ENCODE results near the gene BTBD2.

BTBD2 gene

DNA sequence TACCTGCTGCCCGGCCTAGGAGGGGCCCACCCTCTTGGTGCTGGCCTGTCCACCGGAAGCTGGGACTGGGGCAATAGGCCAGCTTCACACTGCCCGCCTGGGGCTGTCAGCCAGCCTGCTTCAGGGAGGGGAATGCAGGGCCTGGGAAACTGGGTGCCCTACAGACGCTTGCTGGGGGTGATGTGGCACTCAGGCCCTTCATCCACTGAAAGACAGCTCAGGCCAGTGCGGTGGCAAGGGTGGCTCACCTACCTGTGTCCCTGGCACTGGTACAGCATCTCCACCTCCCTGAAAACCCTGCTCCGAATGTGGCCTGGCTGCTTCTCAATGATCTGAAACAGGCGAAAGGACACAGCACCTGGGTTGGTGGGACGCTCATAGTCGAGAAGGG lies 27.7 kb upstream of the BTBD2 start:
- DNase-seq (ENCODE audit: low read depth) = peak; percentile 21
- peak overlapping the region; percentile 0; the same call in 1 of the 2 replicates for H3K4me3 ChIP-seq (ENCODE audit: low read depth, low read length)
- TF ChIP-seq, protein P1, sequence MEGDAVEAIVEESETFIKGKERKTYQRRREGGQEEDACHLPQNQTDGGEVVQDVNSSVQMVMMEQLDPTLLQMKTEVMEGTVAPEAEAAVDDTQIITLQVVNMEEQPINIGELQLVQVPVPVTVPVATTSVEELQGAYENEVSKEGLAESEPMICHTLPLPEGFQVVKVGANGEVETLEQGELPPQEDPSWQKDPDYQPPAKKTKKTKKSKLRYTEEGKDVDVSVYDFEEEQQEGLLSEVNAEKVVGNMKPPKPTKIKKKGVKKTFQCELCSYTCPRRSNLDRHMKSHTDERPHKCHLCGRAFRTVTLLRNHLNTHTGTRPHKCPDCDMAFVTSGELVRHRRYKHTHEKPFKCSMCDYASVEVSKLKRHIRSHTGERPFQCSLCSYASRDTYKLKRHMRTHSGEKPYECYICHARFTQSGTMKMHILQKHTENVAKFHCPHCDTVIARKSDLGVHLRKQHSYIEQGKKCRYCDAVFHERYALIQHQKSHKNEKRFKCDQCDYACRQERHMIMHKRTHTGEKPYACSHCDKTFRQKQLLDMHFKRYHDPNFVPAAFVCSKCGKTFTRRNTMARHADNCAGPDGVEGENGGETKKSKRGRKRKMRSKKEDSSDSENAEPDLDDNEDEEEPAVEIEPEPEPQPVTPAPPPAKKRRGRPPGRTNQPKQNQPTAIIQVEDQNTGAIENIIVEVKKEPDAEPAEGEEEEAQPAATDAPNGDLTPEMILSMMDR (IDR thresholded peaks at IDR 0.05; ENCODE audit: insufficient read depth, low read depth, low read length, missing control alignments) = no peak

DNA sequence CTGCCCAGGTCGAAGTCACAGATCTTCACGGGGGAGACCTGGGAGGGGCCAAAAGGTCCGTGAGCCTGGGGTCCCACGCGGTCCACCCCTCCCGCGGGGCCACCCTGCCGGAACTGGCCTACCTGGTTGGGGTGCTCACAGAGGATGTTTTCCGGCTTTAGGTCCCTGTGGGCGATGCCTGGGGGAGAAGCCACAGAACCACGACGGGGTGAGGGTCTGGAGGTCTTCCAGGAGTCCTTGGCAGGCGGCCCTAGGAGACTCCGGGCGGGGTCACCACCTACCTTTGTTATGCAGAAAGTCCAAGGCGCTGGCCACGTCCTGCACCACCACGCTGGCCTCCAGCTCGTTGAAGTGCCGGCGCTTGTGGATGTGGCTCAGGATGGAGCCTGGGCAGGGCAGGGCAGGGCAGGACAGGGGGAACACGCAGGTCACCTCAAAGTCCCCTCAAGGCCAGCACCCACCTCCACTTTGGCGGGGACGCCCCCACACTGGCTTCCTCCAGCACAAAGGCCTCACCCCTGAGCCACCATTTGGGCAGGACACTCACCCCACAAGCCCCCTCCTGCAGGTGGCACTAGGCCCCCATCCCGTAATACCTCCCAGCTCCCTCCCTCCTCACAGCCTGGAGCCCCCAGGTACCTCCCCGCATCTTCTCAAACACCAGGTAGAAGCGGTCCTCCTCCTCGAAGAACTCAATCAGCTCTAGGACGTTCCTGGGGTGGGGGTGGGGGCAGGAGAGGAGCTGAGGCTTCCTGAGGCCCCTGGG lies 27.2 kb upstream of the BTBD2 start:
- peak overlapping the region; percentile 45 for H3K4me3 ChIP-seq (ENCODE audit: low read depth, low read length)
- peak; percentile 37 for DNase-seq (ENCODE audit: low read depth)
- TF ChIP-seq, protein P1 (IDR thresholded peaks at IDR 0.05; ENCODE audit: insufficient read depth, low read depth, low read length, missing control alignments) = no peak

DNA sequence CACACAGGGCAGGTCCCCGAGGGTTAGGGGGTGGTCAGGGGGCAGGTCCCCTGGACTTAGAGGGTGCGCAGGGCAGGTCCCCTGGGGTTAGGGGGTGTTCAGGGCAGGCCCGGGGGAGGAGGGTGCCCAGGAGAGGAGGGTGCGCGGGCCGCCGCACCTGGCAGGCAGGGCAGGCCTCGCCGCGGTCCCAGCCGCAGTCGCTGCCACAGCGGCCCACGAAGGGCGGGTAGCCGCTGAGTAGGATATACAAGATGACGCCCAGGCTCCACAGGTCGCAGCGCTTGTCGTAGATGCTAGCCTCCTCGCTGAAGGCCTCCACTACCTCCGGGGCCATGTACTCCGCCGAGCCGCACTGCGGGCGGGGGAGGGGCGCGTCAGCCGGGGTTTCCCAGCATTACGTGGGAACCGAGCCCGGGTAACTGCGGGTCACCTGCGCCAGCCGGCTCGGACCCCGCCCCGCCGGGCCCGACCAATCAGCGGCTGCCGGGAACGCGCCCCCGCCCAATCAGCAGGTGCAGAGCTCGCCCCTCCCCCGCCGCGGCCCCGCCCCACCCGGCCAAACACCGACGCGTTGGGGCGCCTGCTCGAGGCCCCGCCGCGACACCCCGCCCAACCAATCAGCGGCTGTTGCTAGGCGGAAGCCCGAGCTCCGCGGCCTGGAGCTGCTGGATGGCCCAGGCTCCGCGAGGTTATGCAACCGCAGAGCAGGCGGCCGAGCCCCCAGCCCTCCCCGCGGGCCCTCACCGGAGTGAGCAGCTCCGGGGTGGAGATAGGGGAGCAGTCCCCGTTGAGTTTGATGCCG lies 26.4 kb upstream of the BTBD2 start:
- TF ChIP-seq, protein P1 (IDR thresholded peaks at IDR 0.05; ENCODE audit: insufficient read depth, low read depth, low read length, missing control alignments) = no peak
- peak overlapping the region; percentile 45 for H3K4me3 ChIP-seq (ENCODE audit: low read depth, low read length)
- DNase-seq (ENCODE audit: low read depth) = peak; percentile 99

DNA sequence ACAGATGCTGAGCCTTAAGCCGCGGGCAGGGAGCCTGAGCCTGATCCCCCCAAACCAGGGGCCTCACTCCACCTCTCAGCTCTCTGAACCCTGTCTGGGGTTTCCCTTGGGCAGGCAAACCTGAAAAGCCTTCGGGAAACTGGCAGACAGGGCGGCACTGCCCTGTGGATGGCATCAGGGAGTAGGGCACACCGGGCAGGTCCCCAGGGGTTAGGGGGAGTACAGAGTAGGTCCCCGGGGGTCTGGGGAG lies 25.8 kb upstream of the BTBD2 start:
- no peak for DNase-seq (ENCODE audit: low read depth)
- H3K4me3 ChIP-seq (ENCODE audit: low read depth, low read length) = peak overlapping the region; percentile 42
- TF ChIP-seq, protein P1 (IDR thresholded peaks at IDR 0.05; ENCODE audit: insufficient read depth, low read depth, low read length, missing control alignments) = no peak

DNA sequence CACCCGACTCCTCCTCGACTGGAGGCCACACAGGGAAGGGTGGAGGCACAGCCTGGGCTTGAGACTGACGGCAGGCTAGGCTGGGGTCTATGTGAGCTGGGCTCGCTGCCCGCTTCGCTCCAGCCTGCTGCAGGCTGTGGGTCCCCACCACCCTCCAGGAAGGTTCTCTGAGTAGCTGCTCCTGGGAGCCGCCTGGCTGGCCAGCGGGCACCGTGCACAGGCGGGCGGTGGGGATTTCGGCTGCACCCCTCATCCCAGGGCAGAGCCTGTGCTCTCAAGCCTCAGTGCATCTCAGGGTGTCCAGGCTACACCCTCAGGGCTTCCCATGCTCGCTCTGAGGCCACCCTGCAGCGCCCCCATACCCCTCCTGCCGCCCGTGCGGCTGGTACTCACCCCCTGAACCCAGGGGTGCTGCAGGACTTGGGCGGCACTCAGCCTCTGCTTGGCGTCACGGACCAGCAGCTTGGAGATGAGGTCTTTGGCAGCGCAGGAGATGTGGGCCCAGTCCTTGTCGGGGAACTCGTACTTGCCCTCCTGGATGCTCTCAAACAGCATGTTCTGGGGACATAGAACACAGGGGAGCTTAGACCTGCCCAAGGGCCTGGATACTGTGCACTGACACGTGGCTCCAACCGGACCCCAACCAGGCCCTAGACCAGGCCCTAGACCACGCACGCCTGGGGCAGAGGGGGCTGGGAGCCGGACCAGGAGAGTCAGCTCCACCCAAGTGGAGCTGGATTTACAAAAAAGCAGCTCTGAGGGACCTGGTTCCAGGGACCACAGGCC lies 25.3 kb upstream of the BTBD2 start:
- TF ChIP-seq, protein P1 (IDR thresholded peaks at IDR 0.05; ENCODE audit: insufficient read depth, low read depth, low read length, missing control alignments) = no peak
- H3K4me3 ChIP-seq (ENCODE audit: low read depth, low read length) = peak overlapping the region; percentile 42
- peak; percentile 19 for DNase-seq (ENCODE audit: low read depth)

DNA sequence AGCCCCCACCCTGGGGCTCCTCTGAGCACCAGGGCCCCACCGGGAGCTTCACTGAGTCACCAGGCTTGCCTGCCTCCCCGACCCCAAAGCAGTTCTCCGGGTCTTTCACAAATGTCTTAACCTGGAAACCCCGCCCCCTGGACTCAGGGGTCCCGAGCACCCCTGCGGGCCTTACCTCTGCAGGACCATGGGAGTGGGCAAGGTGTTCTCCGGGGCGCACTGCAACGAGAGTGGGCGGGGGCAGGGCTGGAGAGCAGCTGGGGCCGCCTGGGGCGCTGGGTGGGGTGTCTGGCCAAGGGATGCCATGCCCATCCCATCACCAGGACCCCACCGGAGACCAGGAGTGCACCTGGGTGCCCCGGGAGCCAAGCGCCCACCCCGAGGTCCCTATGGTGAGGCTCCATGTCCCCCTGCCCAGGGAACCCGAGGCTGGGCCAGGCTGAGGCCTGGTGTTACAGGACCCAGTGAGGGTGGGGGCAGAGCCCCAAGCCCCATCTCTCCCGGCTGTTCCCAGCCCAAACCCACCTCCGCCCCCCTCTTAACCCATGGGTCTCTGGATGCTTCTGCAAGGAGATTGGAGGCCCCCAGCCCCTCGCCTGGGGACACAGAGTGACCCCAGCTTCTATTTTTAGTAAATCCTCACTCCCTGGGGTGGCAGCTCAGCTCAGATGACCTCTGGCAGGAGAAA lies 24.6 kb upstream of the BTBD2 start:
- DNase-seq (ENCODE audit: low read depth) = peak; percentile 14
- TF ChIP-seq, protein P1 (IDR thresholded peaks at IDR 0.05; ENCODE audit: insufficient read depth, low read depth, low read length, missing control alignments) = no peak
- no peak overlapping the region for H3K4me3 ChIP-seq (ENCODE audit: low read depth, low read length)
